Amygdala (tissue), 56 donors: Measurements from ENCODE around the gene FYB2.

Experiments used
- DNase-seq, 56 donors: peaks; one replicate each; lab custom pipeline; 2025; lab: John Stamatoyannopoulos, UW

FYB2 gene

GRCh38 chr1:56819387-56819899 lies at the start of gene FYB2:
FYB2 (minus strand) TSS chr1:56819404; CDS start chr1:56819290, 114 bp downstream.
- no peak for DNase-seq

GRCh38 chr1:56868761-56869160 lies 49.6 kb upstream of the FYB2 start:
- no peak for DNase-seq

- no peak for DNase-seq
These were observed 48.3 kb upstream of the FYB2 start for GRCh38 chr1:56867491-56867890.

GRCh38 chr1:56866656-56867055 lies 47.5 kb upstream of the FYB2 start:
- DNase-seq, result no peak

- DNase-seq, result no peak
These were observed 45.2 kb upstream of the FYB2 start for GRCh38 chr1:56864430-56864829.

- DNase-seq, result no peak
These were observed 44.2 kb upstream of the FYB2 start for GRCh38 chr1:56863265-56863992.

GRCh38 chr1:56859287-56859686 lies 40.1 kb upstream of the FYB2 start:
- no peak for DNase-seq

- no peak for DNase-seq
These were observed 37.0 kb upstream of the FYB2 start for GRCh38 chr1:56856186-56856585.

- DNase-seq, result no peak
These were observed 36.0 kb upstream of the FYB2 start for GRCh38 chr1:56855190-56855589.

GRCh38 chr1:56854521-56855099 lies 35.4 kb upstream of the FYB2 start, which contains the start of gene C8A:
C8A (plus strand) TSS chr1:56854797; CDS start chr1:56854902, 105 bp downstream.
- DNase-seq, result no peak

- no peak for DNase-seq
These were observed 33.3 kb upstream of the FYB2 start for GRCh38 chr1:56852476-56852875.

GRCh38 chr1:56850922-56851321 lies 31.7 kb upstream of the FYB2 start:
- no peak for DNase-seq

- DNase-seq, result no peak
These were observed 31.2 kb upstream of the FYB2 start for GRCh38 chr1:56850411-56850810.

GRCh38 chr1:56849750-56850149 lies 30.5 kb upstream of the FYB2 start:
- DNase-seq, result no peak

GRCh38 chr1:56845343-56845742 lies 26.1 kb upstream of the FYB2 start:
- no peak for DNase-seq

- no peak for DNase-seq
These were observed 25.4 kb upstream of the FYB2 start for GRCh38 chr1:56844545-56845136.

GRCh38 chr1:56843544-56843943 lies 24.3 kb upstream of the FYB2 start:
- DNase-seq, result no peak

- no peak for DNase-seq
These were observed 19.6 kb upstream of the FYB2 start for GRCh38 chr1:56838759-56839158.

GRCh38 chr1:56837244-56837939 lies 18.2 kb upstream of the FYB2 start:
- DNase-seq, result no peak

- DNase-seq, result no peak
These were observed 17.2 kb upstream of the FYB2 start for GRCh38 chr1:56836359-56836758.

GRCh38 chr1:56835657-56836056 lies 16.5 kb upstream of the FYB2 start:
- DNase-seq, result no peak
